ENCODE data around the gene POU2F2.

The POU2F2 gene

DNA sequence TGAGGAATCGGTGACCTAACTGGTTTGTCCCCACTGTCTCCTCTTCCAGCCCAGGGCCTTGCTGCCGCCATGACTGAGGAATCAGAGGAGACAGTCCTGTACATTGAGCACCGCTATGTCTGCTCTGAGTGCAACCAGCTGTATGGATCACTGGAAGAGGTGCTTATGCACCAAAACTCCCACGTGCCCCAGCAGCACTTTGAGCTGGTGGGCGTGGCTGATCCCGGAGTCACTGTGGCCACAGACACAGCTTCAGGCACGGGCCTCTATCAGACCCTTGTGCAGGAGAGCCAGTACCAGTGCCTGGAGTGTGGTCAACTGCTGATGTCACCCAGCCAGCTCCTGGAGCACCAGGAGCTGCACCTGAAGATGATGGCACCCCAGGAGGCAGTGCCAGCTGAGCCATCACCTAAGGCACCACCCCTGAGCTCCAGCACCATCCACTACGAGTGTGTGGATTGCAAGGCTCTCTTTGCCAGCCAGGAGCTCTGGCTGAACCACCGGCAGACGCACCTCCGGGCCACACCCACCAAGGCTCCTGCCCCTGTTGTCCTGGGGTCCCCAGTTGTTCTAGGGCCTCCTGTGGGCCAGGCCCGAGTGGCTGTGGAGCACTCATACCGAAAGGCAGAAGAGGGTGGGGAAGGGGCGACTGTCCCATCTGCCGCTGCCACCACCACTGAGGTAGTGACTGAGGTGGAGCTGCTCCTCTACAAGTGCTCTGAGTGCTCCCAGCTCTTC, 53.5 kb downstream of the POU2F2 start:
- no peak for DNase-seq

DNA sequence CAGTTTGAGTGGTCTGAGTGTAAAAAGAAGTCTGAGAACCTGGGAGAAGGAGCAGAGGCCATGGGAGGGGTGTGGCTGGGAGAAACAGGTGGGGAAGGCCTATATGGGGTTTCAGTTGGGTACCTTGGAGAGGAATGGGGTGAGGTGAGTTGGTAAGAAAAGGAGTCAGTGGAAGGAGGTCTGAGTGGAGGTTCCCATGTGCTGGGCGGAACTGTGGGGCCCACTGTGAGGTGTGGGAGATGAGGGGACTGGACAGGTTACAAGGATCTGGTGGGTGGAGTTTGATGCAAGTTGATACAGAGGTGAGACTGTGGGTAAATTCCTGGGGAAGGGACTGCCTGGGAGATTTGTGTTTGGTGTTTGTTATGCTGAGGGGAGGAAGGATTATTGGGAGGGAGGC, 54.2 kb downstream of the POU2F2 start:
- DNase-seq = no peak

DNA sequence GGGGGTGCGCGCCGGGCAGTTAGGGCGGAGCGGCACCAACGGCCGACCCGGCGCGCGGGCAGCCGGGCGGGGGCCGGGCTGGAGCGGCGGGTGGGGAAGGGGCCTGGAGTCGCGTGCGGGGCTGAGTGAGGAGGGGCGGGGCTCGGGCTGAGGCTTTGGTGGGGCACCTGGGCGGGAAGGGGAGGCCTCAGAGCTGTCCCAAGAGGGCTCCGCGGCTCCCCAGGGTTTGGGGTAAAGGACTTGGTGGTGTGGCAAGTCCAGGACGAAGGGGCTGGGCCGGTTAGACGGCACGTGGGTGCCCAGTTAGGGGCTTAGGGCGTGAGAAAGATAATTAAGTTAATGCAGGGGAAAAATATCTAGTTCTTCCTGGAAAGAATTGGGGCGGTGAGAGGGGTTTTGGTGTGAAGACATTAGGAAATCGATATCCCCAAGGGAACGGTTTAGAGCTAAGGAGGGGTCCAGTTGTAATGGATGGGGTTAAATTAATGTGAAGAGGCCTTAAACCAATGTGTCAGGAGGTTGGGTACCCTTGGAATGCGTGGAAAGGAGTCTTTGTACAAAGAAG, 55.8 kb downstream of the POU2F2 start:
- DNase-seq = no peak

DNA sequence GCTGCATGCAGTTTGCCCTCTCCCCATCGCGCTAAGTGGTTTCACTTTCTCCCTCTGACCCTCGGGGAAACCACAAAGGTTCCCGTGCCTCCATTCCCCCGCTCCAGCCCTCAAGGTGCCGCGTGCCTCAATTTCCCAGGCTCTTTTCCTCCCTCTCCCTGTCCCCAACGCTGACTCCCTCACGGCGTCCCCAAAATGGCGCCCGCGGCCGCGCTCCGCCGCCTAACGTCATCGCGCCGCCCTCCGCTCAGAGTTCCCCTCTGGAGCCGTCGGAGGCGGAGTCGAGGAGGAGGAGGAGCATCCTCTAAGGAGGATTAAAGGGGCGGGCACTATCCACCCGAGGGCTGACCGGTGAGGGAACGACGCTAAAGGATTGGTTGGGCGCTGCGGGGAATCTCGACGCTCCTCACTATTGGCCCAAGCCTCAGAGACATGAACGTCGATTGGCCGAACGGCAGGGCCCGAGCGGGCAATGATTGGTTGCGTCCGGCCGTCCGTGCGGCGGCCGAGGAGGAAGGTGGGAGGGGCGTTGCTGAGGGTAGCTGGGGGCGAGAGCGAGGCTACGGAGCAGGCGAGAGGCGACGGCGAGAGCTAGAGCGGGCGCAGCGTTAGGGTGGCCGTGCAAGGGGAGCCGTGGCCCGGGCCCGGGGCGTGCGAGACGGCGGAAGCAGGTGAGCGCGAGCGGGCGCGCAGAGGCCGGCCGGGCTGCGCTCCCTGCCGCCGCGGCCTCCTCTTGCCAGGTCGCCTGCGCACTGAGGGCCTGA, 56.4 kb downstream of the POU2F2 start, which contains the start of gene ZNF574:
TSS of gene ZNF574 (plus strand) at position 551 of the 764 bp plus-strand sequence. CDS start 2,441 bp downstream, outside the sequence.
- peak; percentile 99 to 100 for DNase-seq

DNA sequence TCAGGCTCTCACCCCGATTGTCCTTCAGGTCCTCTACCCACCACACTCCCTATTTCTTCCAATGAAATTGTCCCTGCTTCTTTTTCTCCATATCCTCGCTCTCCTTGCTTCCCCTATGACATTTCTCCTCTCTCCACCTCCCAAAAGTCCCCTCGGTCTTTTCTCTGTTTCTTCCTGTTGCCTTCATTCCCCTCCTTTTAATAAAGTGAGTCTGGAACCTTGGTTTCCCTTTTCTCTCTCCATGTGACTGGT, 57.0 kb downstream of the POU2F2 start:
- peak; percentile 37 to 49 for DNase-seq

DNA sequence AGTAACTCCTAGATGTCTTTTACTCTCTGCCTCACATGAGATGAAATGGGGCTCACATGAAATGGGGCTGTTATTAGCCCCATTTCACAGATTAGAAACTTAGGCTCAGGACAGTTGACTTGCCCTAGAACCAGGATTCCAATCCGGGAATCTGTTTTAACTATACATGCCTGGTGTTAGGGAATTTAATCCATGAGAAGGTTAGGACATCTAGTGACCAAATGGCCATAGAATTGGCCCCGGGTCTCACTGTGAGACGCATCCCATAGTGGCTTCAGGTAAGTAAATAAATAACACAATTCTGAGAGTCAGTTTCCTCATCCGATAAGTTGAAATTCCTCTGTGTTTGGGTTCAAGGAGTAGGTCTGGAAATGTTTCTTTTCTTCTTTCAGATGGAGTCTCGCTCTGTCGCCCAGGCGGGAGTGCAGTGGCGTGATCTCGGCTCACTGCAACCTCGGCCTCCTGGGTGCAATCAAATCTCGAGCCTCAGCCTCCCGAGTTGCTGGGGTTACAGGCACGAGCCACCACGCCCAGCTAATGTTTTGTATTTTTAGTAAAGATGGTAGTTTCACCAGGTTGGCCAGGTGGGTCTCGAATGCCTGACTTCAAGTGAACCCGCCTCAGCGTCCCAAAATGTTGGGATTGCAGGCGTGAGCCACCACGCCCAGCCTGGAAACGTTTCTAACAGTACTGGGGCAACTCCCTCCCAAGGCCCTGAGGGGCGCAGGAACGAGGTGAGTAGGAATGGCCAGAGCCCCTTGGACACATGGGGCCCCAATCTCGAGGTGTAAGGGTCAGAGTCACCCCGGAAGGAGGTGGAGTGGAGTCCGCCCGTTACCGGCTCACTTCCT, 57.5 kb downstream of the POU2F2 start:
- no peak for DNase-seq

DNA sequence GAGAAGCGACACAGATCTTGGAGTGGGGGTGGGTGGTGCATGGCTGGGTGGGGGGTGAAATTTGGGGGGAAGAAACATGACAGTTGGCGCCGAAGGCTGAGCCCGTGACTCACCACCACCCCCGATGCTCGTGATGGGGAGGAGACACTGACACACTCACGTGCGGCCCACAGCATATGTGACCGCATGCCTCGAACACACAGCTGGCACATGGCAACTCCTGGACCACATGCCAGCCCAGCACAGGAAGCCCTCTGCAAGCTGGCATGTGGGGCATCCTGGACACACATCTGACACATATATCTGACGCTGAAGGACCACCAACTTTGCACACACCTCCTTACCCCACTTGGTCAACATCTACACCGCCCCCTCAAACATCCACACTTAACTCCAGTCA, 61.0 kb downstream of the POU2F2 start:
- DNase-seq = no peak

DNA sequence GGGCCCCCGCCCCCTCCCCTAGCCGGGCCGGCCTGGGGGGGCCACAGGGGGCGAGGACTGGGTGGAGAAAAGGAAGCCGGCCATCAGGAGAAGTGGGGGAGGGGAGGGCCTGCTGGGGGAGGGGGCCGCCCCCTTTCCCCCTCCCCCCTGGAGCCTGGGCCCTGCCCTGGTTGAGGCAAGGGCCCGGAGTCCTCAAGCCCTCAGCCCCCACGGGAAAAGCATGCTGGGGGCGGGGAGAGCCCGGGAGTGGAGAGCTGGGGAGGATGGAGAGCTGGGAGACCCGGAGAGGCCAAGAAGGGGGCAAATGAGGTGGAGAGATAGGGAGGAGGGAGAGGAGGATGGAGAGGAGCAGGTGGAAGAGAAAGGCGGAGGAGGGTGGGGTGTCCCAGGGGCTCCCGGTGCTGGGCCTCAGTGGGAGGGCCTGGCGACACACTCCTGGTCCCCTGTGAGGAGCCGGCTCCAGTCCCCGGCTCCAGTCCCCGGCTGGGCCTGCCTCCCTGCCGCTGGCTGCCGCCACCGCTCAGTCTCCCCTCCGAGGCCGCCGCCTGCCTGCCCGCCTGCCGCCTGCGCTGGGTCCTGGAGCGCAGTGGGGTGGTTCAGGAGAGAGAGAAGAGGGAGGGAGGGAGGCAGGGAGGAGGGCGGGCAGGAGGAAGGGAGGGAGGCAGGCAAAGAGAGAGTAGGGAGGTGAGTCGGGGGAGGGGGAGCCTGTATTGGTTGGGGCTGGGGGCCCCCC, 62.5 kb downstream of the POU2F2 start, which contains the start of gene GRIK5:
TSS of gene GRIK5 (minus strand) at position 588 of the 733 bp plus-strand sequence. CDS start 4,436 bp downstream, outside the sequence.
- no peak for DNase-seq

DNA sequence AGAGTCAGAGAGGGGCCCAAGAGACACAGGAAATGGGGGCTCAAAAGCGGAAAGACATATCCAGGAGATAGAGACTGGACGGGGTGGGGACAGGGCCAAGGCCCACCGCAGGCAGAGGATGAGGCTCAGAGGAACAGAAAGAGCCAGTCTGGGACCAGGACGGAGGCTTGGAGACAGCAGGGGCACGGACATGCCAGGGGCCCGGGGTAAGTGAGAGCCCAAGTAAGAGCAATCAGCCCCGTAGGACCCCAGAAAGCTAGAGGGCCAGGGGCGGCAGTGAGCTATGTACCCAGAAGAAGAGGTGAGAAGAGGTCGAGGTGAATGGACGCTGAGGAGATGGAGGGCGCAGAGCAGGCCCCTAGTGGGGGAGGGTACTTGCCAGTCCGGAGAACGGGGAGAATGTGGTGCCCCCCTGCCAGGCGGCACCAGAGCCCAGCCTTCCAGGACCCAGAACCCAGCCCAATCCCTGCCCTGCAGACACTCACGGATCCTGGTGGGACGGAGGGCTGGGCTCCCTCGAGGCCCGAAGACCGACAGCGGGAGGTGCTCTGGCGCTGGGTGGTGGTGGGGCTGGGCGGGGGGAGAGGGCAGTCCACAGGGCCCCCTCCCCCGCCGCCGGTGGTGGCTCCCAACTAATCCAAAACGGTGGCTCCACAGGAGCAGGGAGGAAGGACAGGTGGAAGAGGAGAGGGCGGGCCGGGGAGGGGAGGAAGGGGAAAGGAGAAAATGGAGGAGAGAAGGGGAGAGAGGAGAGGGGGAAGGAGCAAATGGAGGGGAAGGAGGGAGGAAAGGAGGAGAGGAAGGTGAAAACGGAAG, 63.3 kb downstream of the POU2F2 start:
- no peak for DNase-seq

DNA sequence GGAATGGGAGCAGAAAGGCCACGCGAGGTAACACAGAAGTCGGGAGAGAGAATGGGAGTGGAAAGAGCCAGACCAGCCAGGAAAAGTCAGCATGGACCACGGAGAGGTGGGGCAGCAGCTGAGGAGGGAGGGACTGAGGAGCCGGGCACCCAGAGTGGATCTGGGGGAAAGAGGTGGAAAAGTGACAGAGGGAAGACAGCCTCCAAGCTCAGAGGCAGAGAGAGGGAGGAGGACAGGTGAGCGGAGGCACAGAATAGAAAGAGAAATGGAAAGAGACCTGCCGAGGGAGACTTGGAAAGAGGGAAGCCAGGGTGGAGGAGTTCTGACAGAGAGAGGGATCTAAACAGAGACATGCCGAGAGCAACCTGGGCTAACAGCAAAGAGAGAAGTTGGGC, 63.9 kb downstream of the POU2F2 start:
- no peak for DNase-seq

DNA sequence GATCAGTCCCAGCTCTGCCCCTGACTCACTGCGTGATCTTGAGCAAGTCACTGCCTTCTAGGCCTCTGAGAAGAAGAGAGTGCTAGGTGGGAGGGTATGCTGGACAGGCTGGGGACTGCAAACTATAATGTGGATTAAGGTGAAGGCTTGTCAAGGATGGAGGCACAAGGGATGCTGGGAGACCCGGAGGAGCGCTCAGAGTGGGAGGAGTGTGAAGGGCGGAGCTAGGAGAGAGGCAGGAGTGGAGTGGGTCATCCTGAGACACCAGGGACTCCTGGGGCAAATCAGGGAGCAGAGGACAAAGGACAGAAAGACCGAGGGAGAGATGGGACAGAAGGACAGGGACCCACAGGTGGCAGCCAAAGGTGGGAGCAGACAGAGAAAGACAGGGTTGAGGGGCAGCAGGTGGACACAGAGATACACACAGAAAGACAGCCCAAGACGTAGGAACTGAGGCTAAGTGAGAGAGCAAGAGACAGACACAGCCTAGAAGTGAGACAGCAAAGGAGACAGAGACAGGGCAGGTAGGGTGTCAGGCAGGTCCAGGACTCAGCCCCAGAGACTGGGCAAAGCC, 64.8 kb downstream of the POU2F2 start:
- no peak for DNase-seq

DNA sequence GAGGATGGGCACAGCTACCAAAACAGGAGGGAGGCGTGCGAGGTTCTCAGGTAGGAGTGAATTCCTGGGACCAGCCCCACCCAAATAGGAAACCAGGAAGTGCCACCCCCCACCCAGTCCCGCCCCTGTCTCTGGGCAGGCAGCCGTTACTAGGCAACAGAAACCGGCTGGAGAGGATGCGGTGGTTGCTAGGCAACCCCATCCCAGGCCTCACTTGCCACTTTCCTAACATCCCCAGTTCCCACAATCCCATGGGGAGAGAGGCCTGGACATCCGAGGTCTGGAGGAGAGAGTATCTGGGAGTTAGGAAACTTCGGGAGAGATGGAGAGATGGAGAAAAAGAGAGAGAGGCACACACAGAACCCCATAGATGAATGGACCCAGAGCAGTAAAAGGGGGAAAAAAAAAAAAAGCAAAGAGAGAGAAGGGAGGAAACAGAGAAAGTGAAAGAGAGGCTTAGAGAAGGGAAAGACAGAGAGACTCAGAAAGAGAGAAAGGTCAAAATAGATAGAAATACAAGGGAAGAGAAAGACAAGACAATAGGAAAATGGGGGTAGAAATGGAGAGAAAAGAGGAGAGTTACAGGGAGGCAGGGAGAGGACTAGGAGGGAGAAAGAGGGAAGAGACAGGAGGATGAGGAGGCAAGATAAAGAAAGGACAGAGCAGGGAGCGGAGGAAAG, 66.0 kb downstream of the POU2F2 start:
- DNase-seq = no peak

DNA sequence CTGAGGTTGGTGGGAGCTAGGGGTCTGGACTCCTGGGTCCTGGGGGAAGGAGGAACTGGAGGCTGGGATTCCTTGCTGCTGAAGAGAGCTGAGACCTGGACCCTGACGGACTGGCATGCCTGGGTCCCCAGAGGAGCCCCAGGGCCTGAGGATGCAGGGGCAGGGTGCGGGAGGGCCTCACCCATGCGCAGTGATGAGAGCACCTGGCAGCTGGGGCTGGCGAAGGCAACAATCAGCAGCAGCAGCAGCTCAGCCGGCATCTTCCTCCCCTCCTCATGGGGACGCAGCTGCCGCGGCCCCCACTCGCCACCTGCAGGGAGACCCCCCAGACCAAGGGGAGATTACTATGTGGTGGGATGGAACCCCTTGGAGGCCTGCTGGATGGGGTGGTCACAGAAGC, 66.7 kb downstream of the POU2F2 start:
- DNase-seq = no peak

DNA sequence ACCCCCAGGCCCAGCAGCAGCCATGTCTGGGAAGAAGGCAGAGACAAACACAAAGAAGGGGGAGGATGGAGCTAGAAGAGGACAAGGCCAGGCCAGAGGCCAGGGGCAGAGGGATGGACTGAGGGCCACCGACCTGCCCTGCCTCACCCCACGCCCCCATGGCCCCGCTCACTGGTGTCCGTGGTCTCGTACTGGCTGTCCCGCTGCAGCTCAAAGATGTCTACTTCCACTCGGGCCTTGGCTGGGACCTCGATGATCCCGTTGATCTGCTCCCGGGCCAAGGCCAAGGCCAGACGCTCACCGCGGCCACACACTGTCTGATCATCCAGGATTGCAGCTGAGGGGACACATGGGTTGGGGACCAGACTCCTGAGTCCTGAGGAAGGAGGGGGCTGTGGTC, 67.2 kb downstream of the POU2F2 start:
- no peak for DNase-seq

DNA sequence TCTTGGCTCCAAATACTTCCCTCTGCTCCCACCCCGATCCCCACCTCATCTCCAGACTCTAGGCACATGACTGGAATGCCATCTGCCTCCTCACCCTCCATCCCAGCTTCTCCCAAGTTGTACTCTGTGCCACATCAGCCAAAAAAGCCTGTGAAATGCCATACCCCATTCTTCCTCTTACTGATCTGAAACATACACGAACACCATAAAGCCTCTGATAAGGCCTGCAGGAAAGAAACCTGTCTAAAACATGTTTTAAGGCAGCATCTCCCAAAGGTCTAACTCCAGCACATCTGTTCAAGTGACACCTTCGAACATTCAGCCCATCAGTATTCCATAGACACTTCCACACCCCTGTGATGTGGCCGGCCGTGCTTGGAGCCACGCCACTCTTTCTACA, 67.8 kb downstream of the POU2F2 start:
- DNase-seq = no peak

DNA sequence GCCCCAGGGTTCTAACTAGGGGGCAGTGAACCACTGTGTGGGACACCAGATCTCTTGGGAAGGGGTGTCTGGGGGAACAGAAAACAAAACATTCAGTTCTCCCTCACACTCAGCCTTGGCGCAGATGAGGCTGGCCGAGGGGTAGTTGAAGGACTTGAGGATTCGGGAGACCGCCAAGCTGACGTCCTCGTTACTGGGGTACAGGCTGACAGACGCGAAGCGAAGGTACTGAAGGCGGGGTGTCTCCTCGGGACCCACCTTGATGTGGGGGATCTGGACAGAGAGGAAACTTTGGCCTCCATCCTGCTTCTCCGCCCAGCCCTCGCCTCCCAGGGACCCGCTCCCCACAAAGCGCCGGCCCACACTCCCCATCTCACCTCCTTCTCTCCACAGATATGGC, 69.9 kb downstream of the POU2F2 start:
- DNase-seq = no peak

DNA sequence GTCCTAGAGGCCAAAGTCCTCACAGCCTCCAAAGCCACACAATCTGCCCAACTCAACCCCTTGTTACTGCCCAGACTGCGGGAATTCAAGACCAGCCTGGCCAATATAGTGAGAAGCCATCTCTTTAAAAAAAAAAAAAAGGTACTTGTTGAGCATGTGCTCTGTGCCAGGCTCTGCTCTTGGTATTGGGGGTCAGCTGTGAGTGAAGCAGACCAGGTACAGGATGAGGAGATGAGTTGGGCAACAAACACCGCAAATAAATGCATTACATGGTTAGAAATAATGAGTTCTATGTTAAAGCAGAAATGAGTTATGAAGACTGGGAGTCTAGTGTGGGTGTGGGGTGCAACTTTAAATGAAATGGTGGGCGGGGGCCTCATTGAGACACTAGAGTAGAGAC, 72.1 kb downstream of the POU2F2 start:
- DNase-seq = no peak

DNA sequence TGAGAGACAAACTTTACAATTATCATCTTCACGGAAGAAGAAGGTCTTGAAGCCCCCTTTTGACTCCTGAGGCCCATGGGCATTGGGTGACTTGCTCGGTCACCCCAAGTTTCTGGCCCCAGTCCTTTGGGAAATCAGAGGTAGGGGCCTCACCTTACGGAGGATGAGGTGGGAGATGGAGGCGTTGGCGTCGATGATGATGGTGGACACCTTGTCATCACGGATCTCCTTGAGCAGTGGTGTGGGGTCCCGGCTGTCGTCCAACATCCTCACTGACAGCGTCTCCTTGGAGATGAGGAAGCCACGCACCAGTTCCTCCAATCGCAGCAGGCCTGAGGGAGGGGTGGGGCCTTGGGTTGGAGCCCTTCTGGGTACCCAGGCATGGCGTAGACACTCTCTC, 73.0 kb downstream of the POU2F2 start:
- DNase-seq = no peak

DNA sequence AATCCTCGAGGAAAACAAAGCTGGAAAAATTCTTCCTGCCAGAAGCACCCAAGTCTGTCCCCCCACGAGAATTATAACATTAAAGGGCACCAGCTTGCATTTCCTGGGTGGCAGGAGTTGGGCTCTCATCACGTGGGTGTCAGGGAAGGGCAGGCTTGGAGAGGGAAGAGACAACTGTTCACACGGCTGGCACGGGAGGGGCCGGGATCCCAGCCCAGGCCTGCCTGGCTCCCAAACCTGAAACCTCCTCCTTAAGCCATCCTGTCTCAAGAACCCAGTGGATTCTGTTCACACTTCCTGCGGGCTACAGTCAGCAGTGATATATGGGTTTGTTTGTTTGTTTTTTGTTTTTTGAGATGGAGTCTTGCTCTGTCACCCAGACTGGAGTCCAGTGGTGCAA, 74.4 kb downstream of the POU2F2 start:
- DNase-seq = no peak

DNA sequence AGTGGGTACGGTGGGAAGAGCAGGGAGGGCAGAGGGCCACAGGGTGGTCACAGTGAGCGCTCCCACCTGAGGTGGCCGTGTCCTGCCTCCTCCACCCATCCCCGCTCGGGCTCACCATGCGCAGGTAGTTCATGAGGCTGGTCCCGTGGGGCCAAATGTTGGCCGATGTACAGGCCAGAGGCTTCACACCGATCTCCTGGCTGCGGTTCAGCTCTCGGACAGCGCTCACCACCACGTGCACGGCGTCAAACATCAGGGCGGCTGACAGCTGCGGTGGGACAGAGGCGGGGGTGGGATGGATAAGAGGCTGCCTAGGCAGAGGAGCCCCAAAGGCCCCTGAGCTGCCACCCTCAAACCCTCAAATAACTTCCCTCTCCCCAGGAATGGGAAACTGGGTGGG, 78.0 kb downstream of the POU2F2 start:
- DNase-seq = no peak
